LNCAP (cell line): ENCODE results near the gene MRGPRF.

Source experiments
- CTCF ChIP-seq: fragments of 450-650 bp; IDR thresholded peaks from 2 replicates; pipeline ENCODE4 v1.5.1; 2017; ENCODE audit warnings: mild to moderate bottlenecking

Gene MRGPRF

GRCh38 chr11:69053546-69054396, 40.7 kb upstream of the MRGPRF start:
- no peak for TF ChIP-seq CTCF

- no peak for TF ChIP-seq CTCF
These were observed 40.1 kb upstream of the MRGPRF start for GRCh38 chr11:69053169-69053477.

- TF ChIP-seq CTCF = no peak
These were observed 39.5 kb upstream of the MRGPRF start for GRCh38 chr11:69052343-69053168.

GRCh38 chr11:69051381-69052342, 38.6 kb upstream of the MRGPRF start:
- no peak for TF ChIP-seq CTCF

GRCh38 chr11:69050592-69051380, 37.7 kb upstream of the MRGPRF start:
- no peak for TF ChIP-seq CTCF

- no peak for TF ChIP-seq CTCF
These were observed 36.4 kb upstream of the MRGPRF start for GRCh38 chr11:69049490-69049867.
